GM12801 (cell line): Measurements from ENCODE around the gene R3HDM1.

Experiments used
- TF ChIP-seq, protein P1 (sequence below): IDR thresholded peaks from one replicate; pipeline ENCODE4 v1.5.1; 2011; ENCODE audit warnings: control low read depth; ENCODE audit not compliant: insufficient read length; ENCODE audit errors: extremely low read depth

R3HDM1 gene

DNA sequence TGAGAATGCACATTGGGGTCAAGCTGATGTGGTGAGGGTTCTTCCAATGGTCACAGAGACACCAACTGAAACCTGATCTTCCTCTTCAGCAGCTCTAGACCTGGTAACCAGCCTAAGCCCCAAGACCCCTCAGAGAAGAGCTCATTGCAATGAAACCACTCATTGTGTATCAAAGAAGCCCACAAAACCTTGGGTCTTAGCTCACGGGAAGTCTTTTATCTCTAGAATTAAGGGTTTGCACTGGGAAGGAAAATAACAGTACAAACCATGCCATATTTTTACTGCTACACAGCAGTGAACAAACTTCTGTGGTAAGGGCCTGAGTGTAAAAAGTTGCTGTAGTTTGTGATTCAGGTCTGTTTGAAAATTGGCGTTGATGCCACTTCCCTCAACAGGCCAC, 201.8 kb downstream of the R3HDM1 start:
- TF ChIP-seq, protein P1, sequence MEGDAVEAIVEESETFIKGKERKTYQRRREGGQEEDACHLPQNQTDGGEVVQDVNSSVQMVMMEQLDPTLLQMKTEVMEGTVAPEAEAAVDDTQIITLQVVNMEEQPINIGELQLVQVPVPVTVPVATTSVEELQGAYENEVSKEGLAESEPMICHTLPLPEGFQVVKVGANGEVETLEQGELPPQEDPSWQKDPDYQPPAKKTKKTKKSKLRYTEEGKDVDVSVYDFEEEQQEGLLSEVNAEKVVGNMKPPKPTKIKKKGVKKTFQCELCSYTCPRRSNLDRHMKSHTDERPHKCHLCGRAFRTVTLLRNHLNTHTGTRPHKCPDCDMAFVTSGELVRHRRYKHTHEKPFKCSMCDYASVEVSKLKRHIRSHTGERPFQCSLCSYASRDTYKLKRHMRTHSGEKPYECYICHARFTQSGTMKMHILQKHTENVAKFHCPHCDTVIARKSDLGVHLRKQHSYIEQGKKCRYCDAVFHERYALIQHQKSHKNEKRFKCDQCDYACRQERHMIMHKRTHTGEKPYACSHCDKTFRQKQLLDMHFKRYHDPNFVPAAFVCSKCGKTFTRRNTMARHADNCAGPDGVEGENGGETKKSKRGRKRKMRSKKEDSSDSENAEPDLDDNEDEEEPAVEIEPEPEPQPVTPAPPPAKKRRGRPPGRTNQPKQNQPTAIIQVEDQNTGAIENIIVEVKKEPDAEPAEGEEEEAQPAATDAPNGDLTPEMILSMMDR: no peak

DNA sequence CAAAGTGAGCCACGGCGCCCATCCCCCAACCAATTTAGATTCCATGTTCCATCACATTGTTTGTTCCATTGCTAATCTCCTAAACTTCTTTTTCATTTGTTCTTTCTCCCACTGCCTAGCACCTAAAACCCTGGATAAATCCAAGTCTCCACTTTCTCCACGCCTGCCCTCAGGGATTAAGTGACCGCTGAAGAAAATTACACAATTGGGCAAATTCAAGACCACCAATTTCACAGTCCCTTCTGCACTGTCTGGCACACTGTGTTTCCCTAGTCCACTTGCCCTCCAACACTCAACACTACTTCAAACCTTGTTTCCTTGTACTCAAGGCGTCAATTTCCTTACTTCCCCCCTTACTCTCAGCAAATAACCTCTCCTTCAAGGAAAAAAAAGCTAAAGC, 205.3 kb downstream of the R3HDM1 start:
- TF ChIP-seq, protein P1: no peak

DNA sequence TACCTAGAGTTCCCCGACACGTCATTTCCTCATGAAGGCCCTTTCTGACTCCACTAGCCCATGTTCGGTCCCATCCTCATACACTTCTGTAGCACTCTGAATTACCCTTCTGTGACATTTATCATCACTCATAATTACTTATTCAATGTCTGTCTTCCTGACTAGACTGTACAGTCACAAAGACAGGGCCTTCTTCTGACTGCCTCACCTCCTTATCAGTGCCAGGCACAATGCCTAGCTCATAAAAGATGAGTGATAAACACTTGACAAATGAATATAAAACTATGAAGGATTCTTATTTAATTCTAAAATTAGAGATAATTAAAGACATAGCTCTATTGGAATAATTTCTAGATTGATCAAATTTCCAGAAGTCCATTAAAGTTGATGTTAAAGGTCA, 208.9 kb downstream of the R3HDM1 start:
- TF ChIP-seq, protein P1: no peak

DNA sequence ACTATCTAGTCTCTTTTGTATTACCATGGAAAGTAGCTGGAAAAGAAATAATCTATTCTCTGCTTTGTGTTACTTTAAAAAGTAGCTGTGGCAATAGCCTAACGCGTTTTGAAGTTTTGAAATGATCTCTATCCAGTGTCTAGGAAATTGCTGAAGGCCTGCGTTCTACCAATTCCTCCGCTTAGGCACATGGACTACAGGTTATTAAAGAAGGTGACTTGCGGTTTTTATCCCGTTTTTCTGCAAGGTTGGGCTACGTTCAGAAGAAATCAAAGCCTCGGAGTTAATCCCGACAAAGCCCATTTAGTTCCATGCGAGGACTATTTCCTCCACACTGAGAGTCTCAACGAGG, 209.7 kb downstream of the R3HDM1 start:
- TF ChIP-seq, protein P1: no peak

DNA sequence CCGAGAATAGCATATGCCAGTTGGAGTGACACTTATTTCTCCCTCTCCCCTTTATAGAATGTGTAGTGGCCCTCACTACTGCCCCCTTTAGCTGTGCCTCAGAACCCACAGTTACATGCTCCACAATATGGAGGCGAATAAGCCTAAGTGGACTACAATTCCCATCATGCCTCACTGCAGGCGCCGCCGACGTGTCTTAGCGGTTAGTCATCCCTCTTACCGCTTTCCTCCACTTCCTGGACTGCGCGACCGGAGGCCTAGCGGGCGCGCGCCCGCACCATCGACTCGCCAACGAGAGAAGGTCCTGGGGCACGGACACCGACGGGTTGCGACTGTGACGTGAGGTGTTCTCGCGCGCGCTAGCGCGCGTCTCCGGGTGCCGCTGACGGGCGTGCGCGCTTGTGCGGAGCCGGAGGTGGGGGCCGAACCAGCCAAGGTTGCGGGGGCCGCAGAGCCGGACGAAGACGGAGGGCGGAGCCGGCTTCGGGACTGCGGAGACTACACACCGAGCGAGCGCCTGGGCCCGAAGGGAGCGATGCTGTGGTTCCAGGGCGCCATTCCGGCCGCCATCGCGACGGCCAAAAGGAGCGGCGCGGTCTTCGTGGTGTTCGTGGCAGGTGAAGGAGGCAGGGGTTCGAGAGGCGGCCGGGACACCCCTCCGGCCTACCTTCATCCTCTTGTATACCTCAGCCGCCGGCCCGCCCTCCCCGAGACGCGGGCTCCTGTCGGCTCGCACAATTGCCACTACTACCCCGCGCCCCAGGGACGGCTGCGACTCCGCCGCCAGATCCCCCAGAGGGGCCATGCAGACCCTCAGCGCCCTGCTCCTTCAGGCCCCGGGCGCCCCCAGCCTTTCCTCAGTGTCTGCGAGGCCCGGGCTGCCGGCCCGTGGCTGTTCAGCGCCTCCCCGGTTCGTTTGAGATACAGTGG, 210.4 kb downstream of the R3HDM1 start, which contains the start of gene UBXN4:
Gene UBXN4 (plus strand): TSS at position 461 of the 930 bp plus-strand sequence. CDS start 75 bp downstream, at position 536.
- TF ChIP-seq, protein P1: no peak

- TF ChIP-seq, protein P1: no peak
Observed at GRCh38 chr2:135742325-135742757, 211.1 kb downstream of the R3HDM1 start.

DNA sequence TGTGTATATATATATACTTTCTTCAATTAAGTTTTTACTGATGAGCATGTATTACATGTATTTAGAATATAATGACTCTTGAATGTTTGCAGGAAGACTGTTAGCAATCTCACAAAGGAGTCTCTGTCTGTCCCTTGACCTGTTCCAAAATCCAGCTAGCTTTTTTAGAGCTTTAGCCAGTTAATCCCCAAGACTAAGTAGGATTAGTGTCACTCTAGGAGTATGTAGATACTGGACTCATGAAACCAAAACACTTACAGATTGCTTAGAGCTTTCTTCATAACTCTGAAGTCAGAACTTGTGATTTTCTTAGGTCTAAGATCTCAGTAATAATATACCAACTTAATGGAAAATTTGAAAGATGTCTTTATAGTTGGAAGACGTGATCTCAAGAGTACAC, 212.6 kb downstream of the R3HDM1 start:
- TF ChIP-seq, protein P1: no peak
